KBM-7 (cell line): Measurements from ENCODE around the gene NNT.
"Not testable (repeated sequence)": the region's sequence is repeated elsewhere in the genome, so short reads cannot be mapped to it uniquely, and the experiment has no call there.

ENCODE experiments used
- DNase-seq: peaks from one replicate; pipeline ENCODE4 v3.0.0-alpha.2; 2015
- in situ Hi-C: fragments of 300-500 bp; cut with MboI; formaldehyde crosslinking; loops from 2 replicates; pipeline ENCODE4 v1.14.3; 2020; ENCODE audit warnings: low sequenced_read_pairs, low pct_unique_long_range_greater_than_20kb, mixed read lengths

The NNT gene

GRCh38 chr5:43649256-43649655 lies 46.3 kb downstream of the NNT start:
- no peak for DNase-seq
- in situ Hi-C loops = no loop called here

DNA sequence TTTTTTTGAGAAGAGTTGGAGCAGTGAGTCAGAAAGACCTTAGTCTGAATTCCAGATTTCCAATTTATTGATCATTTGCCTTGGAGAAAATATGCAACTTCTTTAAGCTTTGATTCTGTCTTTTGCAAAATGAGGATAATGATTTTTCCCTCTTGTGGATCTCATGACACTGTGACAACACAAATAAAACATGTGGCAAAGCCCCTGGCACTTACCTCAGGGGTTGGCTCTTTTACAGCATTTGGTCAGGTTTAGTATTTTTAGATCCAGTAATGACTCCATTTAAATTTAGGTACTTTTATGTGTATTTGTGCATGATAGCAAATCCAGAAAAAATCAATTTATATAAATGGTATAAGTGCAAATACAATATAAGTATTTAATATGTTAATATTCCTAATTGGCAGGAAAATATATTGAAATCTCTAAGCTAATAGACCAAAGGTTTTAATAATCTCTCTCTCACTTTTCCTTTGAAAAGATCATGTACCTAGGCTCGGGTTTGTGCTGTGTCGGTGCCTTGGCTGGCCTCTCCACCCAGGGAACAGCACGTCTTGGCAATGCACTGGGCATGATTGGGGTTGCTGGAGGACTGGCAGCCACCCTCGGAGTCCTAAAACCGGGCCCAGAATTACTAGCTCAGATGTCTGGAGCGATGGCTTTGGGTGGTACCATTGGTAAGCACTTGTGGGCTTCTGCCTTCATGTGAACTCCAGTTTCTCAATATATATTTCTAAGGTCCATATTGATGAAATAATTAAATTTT lies 49.7 kb downstream of the NNT start:
- in situ Hi-C loops = no loop called here
- DNase-seq = no peak

DNA sequence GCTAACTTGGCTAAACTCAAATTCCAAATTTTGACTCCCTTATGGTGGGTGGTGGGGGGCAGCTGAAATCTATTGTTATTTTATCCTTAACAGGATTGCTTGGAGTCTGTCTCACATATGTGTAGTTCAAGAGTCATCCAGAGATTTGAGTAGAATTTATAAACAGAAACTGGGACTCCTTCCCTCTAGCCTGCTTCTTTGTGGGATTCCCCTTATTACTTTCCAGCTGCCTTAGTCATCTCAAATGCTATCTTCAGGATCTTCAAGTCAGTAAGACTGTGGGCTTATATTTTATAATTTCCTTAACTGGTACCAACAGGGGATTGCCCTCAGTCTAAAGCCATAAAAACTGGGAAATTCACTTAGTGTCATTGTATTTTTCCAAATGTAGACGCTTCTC lies 55.5 kb downstream of the NNT start:
- in situ Hi-C loops = no loop called here
- DNase-seq = no peak

GRCh38 chr5:43659075-43659474 lies 56.1 kb downstream of the NNT start:
- in situ Hi-C loops = no loop called here
- DNase-seq = no peak

DNA sequence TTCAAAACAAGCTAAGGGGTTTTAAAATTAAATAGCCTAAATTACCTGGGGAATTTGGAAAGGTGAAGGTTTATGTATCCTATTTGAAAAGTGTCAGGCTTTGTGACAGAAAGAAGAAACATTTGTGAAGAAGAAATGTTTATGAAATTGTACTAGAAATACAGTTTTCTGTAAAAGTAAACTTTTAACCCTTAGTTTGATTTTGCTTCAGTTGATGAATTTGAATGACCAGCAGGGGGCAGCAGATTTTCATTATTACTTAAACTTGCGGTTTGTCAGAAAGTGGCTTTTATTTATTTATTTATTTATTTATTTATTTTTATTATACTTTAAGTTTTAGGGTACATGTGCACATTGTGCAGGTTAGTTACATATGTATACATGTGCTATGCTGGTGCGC lies 58.1 kb downstream of the NNT start:
- in situ Hi-C loops = no loop called here
- DNase-seq = peak; percentile 11

GRCh38 chr5:43663916-43664315 lies 60.9 kb downstream of the NNT start:
- DNase-seq = no peak
- in situ Hi-C loops = no loop called here

GRCh38 chr5:43664501-43665040 lies 61.6 kb downstream of the NNT start:
- in situ Hi-C loops = no loop called here
- no peak for DNase-seq

- in situ Hi-C loops, DNase-seq: not testable (repeated sequence)
Measured at GRCh38 chr5:43665749-43666148, 62.8 kb downstream of the NNT start.

DNA sequence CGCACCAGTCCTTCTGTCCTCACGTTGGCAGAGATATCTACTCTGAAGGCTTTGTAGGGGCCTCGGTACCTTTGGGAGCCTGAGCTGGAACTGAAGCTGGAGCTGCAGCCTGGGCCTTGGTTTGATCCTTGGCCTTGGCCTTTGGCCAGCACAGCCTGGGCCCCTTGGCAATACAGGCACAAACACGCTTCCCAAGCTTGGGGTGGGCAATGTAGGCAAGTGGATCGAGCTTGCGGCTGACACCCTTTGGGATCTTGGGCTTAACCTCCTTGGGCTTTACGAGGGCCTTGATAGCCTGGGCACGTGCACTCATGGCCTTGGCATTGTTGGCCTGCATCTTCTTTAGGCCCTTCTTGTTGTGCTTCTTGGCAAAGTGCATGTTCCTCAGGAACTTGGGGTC lies 63.7 kb downstream of the NNT start:
- in situ Hi-C loops, DNase-seq: not testable (repeated sequence)

DNA sequence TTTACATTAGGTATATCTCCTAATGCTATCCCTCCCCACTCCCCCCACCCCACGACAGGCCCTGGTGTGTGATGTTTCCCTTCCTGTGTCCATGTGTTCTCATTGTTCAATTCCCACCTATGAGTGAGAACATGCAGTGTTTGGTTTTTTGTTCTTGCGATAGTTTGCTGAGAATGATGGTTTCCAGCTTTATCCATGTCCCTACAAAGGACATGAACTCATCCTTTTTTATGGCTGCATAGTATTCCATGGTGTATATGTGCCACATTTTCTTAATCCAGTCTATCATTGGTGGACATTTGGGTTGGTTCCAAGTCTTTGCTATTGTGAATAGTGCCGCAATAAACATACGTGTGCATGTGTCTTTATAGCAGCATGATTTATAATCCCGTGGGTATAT lies 64.4 kb downstream of the NNT start:
- DNase-seq, in situ Hi-C loops: not testable (repeated sequence)

DNA sequence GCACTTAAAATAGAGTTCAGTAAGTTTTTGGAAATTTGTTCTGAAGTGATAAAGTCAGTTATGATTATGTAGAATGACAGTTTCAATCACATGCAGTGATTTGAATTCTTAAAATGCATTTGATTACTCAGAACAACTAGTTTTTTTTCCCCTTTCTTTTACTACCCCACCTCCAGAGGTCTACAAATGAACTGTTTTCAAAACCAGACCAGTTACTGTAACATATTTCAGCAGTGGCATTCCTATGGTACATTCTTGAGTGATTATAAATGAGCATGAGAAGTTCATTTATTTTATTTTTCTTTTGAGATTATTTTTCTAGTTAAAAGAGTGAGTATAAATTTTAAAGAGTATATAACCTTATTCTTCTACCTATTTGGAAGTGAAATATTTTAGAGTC lies 71.6 kb downstream of the NNT start:
- DNase-seq = no peak
- in situ Hi-C loops = no loop called here

DNA sequence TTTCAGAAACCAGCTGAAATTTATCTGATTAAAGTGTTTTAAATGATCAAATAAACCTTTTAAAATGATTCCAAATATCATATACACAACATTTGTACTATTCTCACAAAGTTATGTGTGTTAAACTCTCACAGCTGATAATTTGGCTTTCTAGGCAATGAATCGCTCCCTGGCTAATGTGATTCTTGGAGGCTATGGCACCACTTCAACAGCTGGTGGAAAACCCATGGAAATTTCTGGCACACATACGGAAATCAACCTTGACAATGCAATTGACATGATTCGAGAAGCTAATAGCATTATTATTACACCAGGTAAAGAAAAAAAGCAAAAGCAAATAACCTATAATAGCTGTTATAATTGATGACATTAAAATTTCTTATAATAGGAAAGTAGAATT lies 72.4 kb downstream of the NNT start:
- in situ Hi-C loops = no loop called here
- DNase-seq = no peak

GRCh38 chr5:43676083-43676840 lies 73.3 kb downstream of the NNT start:
- in situ Hi-C loops = no loop called here
- DNase-seq = no peak

DNA sequence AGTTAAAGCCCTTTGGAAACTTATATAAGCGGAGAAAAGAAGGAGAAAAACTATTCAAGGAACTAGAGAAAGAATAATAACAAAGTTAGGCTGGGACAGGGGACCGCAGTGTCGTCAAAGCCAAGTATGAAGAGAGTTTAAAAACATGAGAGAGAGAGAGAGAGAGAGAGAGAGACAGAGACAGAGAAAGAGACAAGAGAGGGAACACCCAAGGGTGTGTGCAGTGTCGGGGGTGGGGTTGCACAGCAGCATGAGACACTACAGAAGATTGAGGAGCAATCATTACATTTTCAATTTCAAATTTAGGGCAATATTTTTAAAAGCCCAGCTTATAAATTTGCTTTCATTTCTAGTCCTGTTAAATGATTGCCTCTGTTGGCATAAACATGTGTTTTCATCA lies 74.3 kb downstream of the NNT start:
- in situ Hi-C loops = no loop called here

DNA sequence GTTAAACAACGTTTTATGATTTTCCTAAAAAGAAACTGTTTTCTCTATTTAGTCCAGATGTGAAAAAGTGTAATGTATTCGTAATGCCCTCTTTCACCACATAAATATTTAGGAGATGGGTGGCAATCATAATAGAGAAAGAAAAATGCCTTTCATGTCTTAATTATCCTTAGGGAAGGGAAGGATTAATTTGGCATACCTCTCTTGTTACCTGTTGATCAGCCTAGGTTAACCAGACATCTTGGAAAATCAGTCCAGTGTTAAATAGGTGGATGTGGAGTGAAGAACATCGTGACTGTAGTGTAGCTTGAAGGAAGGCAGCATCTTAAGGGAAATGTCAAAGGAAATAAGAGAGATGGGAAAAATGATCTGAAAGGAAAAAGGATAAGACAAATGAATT lies 76.2 kb downstream of the NNT start:
- no peak for DNase-seq
- in situ Hi-C loops = no loop called here

More for the DNA sequence above, 74.3 kb downstream of the NNT start:
- DNase-seq = no peak

DNA sequence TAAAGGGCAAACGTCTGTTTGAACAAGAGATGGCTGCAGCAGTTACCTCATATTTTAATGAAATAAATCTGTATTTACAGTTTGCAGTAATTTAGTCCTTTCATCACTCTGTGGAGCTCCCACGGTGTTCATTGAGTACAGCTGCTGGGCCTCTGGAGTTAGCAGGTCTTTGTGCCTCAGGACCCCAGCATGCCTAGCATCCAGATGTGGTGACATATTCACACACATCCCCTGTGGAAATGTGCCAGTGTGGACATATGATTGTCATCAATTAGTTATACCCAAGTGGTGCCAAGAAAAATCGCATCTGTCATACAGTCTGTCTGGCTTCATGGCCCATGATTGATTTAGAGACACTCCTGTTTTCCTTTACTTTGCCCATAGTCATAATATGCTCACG lies 77.3 kb downstream of the NNT start:
- in situ Hi-C loops = no loop called here
- no peak for DNase-seq

GRCh38 chr5:43683884-43684471 lies 81.0 kb downstream of the NNT start:
- in situ Hi-C loops = no loop called here
- no peak for DNase-seq

GRCh38 chr5:43685252-43685950 lies 82.4 kb downstream of the NNT start:
- no peak for DNase-seq
- in situ Hi-C loops = no loop called here

DNA sequence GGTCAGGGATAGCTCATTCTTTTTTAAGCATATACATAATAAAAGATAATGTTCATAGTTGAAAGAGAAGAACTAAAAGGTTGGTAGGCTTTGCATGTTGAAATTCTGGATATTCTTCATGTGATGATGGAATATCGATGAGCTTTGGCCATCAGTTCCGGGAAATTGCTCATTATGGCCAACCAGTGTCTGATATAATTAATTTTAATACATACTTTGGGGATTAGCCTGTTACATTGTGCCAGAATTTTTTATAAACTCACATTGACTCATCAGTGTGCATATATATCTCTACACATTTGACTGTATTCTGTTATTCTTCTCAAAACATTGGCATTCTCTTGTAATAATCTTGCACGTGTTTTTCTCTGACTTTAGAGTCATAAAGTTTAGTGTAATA lies 84.3 kb downstream of the NNT start:
- in situ Hi-C loops = no loop called here

GRCh38 chr5:43691275-43691674 lies 88.3 kb downstream of the NNT start:
- in situ Hi-C loops = no loop called here
- DNase-seq = no peak

More for the DNA sequence above, 84.3 kb downstream of the NNT start:
- no peak for DNase-seq
